PC-3 (cell line): ENCODE data around the gene COL9A2.

Source experiments
- CTCF ChIP-seq: fragments of 300-600 bp; sonication (generic); conservative IDR thresholded peaks from 2 replicates; pipeline ENCODE4 v1.5.1; 2017; ENCODE audit warnings: antibody characterized with exemption, low read depth, mild to moderate bottlenecking, low read length
- EZH2phosphoT487 ChIP-seq: fragments of 300-600 bp; sonication (generic); IDR thresholded peaks from 2 replicates; pipeline ENCODE4 v1.6.1; 2018; ENCODE audit warnings: mild to moderate bottlenecking, antibody characterized with exemption, low read length, borderline replicate concordance

GRCh38 chr1:40252601-40253000, 64.5 kb downstream of the COL9A2 start:
- TF ChIP-seq CTCF: no peak
- no peak for TF ChIP-seq EZH2phosphoT487
